ENCODE measurements around the gene NLN. TPM values are rescaled to one million over a fixed set of nuclear protein-coding genes. Genes with fewer than 3 reads are reported as not detected.
A peak's percentile ranks its signal among the peaks of the same experiment; 100 is the strongest.
"Not testable (repeated sequence)": the region's sequence is repeated elsewhere in the genome, so short reads cannot be mapped to it uniquely, and the experiment has no call there.

Gene NLN
- total and polyA plus RNA-seq, 5 experiments from 2014 or later = 2.3 to 7.2 (median 4.4) TPM

GRCh38 chr5:65776441-65777141 is 54.6 kb downstream of the NLN start:
- Mint-ChIP-seq H3K36me3 (peaks cover 0 to 13% (median 8%) of the 10 kb centered on the region in 3 donors), H3K27me3 (no peaks in the 10 kb centered on the region), H3K9me3 (no peaks in the 10 kb centered on the region), H3K4me3 (no peak overlapping the region), H3K27ac (no peak overlapping the region), H3K4me1 (peaks cover 9 to 20% (median 12%) of the 10 kb centered on the region in 4 donors)
- POLR2A ChIA-PET = no interaction called here
- DNase-seq (no peak), ATAC-seq (no peak)

DNA sequence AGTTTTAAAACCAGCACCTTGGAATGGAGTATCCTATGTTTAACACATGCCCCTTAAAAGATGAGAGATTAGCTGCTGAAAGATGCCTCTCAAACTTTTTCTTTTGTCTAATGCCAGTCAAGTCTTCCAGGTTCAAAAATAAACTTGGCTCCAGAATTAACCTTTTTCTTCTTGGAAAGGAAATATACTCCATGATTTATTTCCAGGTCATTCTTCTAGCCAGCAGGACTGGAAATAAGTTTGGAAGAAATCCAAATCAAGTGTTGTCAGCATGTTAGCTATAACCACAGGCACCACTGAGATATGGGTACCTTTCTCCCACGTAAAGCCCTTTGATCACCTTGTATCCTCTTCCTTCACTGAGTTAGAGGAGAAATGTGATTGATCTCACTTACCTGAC is 56.1 kb downstream of the NLN start:
- POLR2A ChIA-PET = interaction anchor here (0.6 to 0.8 kb wide), 2 partner anchors 147 to 154 kb away, joined by 3 read pairs; no protein-coding TSS in a partner anchor
- no peak for DNase-seq
- H3K27ac Mint-ChIP-seq = peak overlapping the region in 3 of 10 donors; percentile 25 to 54 (median 43)
- H3K9me3 Mint-ChIP-seq = no peaks in the 10 kb centered on the region
- H3K36me3 Mint-ChIP-seq = peaks cover 0 to 25% (median 12%) of the 10 kb centered on the region in 3 donors
- H3K27me3 Mint-ChIP-seq = no peaks in the 10 kb centered on the region
- H3K4me1 Mint-ChIP-seq = peaks cover 10 to 20% (median 12%) of the 10 kb centered on the region in 4 donors
- ATAC-seq = no peak
- H3K4me3 Mint-ChIP-seq = no peak overlapping the region

- Mint-ChIP-seq H3K27me3 (no peaks in the 10 kb centered on the region), H3K27ac (peak overlapping the region in 9 of 10 donors; percentile 15 to 87 (median 78)), H3K4me3 (peak overlapping the region in 8 of 10 donors; percentile 23 to 65 (median 44)), H3K36me3 (peaks cover 0 to 22% (median 12%) of the 10 kb centered on the region in 3 donors), H3K9me3 (no peaks in the 10 kb centered on the region), H3K4me1 (peaks cover 10 to 20% (median 12%) of the 10 kb centered on the region in 4 donors)
- ATAC-seq (peak; percentile 50 to 53), DNase-seq (peak in 3 of 10 donors; percentile 8 to 14 (median 9))
- POLR2A ChIA-PET = interaction anchor here (0.6 kb wide), 1 partner anchor 1381 kb away, joined by 3 read pairs; no protein-coding TSS in a partner anchor
These were observed 57.6 kb downstream of the NLN start for GRCh38 chr5:65779643-65780042.

- H3K27me3 Mint-ChIP-seq, POLR2A ChIA-PET, H3K9me3 Mint-ChIP-seq, H3K4me3 Mint-ChIP-seq, DNase-seq, ATAC-seq, H3K27ac Mint-ChIP-seq: not testable (repeated sequence)
- Mint-ChIP-seq H3K36me3 (peaks cover 12 to 41% (median 18%) of the 10 kb centered on the region in 3 donors), H3K4me1 (peaks cover 7 to 17% (median 11%) of the 10 kb centered on the region in 4 donors)
These were observed 66.3 kb downstream of the NLN start for GRCh38 chr5:65788296-65788695.

- no peaks in the 10 kb centered on the region for H3K27me3 Mint-ChIP-seq
- no peak overlapping the region for H3K4me3 Mint-ChIP-seq
- ATAC-seq = peak in 1 of 2 donors; percentile 73
- H3K4me1 Mint-ChIP-seq = peaks cover 7 to 17% (median 11%) of the 10 kb centered on the region in 4 donors
- peak overlapping the region in 2 of 10 donors; percentile 25 to 37 for H3K27ac Mint-ChIP-seq
- DNase-seq = peak in 1 of 10 donors; percentile 20
- H3K9me3 Mint-ChIP-seq = peaks cover 0 to 8% (median 5%) of the 10 kb centered on the region in 9 donors
- H3K36me3 Mint-ChIP-seq = peaks cover 12 to 46% (median 20%) of the 10 kb centered on the region in 3 donors
- POLR2A ChIA-PET = no interaction called here
These were observed 68.6 kb downstream of the NLN start for GRCh38 chr5:65790371-65791163.

DNA sequence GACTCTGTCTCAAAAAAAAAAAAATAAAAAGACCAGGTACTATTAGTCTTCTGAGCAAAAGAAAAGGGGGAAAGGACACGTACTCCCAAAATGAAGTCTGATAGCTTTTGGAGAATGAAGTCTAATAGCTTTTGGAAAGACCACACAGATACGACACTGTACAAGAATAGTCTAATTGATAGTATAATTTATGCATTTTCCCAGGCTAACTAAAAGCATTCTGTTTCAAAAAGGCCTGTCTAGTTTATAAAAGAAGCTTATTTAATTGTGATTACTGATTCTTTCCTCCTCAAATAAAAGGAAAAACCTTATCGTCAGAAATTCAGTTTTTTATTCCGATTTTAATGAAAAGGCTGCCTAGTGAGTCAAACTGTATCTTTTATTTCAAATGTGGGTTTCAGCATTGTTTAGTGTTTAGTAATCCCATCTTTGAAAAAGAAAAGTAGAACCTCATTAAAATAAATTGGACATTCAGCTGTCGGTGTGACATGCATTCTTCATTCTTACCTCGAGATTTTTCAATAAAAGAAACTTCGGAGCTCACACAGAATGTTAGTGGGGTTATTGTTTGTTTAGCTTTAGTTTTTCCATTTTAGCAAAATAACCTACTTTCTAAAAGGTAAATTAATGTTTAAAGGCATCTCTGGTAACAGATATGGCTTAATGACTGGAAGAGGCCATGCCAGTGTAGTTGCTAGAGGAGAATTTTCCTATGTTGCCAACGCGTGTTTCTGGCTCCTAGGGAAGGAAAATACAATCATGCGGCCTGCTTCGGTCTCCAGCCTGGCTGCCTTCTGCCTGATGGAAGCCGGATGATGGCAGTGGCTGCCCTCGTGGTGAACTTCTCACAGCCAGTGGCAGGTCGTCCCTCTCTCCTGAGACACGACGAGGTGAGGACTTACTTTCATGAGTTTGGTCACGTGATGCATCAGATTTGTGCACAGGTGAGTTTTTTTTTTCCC is 70.0 kb downstream of the NLN start:
- ATAC-seq (no peak), DNase-seq (no peak)
- H3K27ac Mint-ChIP-seq = no peak overlapping the region
- no peak overlapping the region for H3K4me3 Mint-ChIP-seq
- peaks cover 0 to 8% (median 5%) of the 10 kb centered on the region in 9 donors for H3K9me3 Mint-ChIP-seq
- H3K36me3 Mint-ChIP-seq = peaks cover 12 to 41% (median 16%) of the 10 kb centered on the region in 3 donors
- POLR2A ChIA-PET = no interaction called here
- H3K27me3 Mint-ChIP-seq = no peaks in the 10 kb centered on the region
- peaks cover 7 to 19% (median 11%) of the 10 kb centered on the region in 4 donors for H3K4me1 Mint-ChIP-seq

DNA sequence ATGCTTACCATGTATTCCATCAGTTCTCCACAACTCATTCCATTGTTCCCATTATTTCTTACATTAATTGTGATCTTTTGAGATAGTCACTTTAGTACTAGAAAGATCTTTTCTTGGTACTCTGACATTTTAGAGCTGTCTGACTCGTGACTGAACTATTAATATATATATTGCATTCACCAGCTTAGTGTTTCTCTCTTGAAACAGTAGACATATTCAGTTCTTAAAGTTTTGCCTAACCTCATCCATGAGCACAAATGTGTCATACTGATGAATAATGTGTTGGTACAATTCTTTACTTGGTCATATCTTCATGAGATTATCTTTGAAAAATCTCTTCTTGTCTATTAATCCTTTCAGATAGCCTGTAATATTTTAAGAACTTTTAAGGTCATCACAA is 74.3 kb downstream of the NLN start:
- Mint-ChIP-seq H3K36me3 (peaks cover 0 to 7% (median 2%) of the 10 kb centered on the region in 3 donors), H3K4me3 (no peak overlapping the region), H3K9me3 (no peaks in the 10 kb centered on the region), H3K27ac (no peak overlapping the region), H3K4me1 (peaks cover 0 to 6% (median 0%) of the 10 kb centered on the region in 4 donors), H3K27me3 (no peaks in the 10 kb centered on the region)
- POLR2A ChIA-PET = no interaction called here
- ATAC-seq (no peak), DNase-seq (no peak)

DNA sequence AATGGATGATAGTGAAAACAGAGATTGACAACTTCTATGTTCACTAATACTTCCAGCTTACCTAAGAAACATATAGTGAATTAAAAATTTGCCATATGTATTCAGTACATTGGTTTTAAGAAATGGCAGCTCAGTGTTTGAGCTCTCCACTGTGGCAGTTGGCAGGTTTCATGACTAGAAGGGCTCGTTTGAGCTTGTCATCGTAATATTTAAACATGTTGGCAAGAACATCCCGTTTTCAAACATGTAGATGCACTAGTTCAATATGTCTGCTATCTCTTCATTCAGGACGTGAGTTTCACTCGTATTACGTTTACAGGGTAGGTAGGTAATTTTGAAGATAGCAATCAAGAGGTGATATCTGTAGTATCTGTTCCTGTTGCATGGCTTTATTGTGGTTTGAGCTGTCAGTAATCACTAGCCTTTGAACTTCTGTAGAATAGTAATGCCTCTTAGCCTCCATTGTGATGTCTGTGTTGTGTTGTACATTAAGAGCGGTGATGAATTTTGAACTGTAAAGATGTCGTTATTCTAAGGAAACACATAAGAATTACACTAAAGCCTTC is 74.8 kb downstream of the NLN start:
- DNase-seq = no peak
- Mint-ChIP-seq H3K9me3 (peaks cover 0 to 3% (median 0%) of the 10 kb centered on the region in 9 donors), H3K27me3 (no peaks in the 10 kb centered on the region), H3K36me3 (peaks cover 0 to 12% (median 2%) of the 10 kb centered on the region in 3 donors), H3K27ac (no peak overlapping the region), H3K4me1 (peaks cover 0 to 4% (median 1%) of the 10 kb centered on the region in 4 donors), H3K4me3 (no peak overlapping the region)
- POLR2A ChIA-PET = no interaction called here
- no peak for ATAC-seq

DNA sequence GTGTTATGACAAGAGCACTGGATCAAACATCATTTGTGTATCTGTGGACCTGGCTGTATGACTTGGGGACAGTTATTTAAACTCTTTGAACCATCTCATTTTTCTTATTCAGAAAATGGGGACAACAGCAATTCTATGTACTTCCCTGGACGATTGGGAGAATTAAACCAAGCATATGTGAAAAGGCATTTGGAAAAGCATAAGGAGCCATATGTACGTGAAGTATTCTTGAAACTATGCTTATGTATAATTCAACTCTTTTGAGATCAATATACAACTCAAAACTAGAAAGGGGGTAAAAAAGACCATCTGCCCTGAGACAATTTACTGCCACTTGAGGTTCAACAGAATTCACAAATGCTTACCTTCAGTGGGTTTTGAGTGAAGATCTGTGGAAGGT is 75.5 kb downstream of the NLN start:
- ATAC-seq (no peak), DNase-seq (no peak)
- H3K4me1 Mint-ChIP-seq = peaks cover 0 to 3% (median 1%) of the 10 kb centered on the region in 4 donors
- H3K27me3 Mint-ChIP-seq = no peaks in the 10 kb centered on the region
- H3K27ac Mint-ChIP-seq = no peak overlapping the region
- POLR2A ChIA-PET = no interaction called here
- peaks cover 0 to 5% (median 0%) of the 10 kb centered on the region in 9 donors for H3K9me3 Mint-ChIP-seq
- H3K36me3 Mint-ChIP-seq = peaks cover 0 to 14% (median 2%) of the 10 kb centered on the region in 3 donors
- no peak overlapping the region for H3K4me3 Mint-ChIP-seq

- POLR2A ChIA-PET = no interaction called here
These were observed 77.9 kb downstream of the NLN start for GRCh38 chr5:65799857-65800256.

GRCh38 chr5:65800775-65801174 is 78.8 kb downstream of the NLN start:
- H3K27me3 Mint-ChIP-seq = no peaks in the 10 kb centered on the region
- H3K27ac Mint-ChIP-seq = no peak overlapping the region
- H3K36me3 Mint-ChIP-seq = peaks cover 0 to 10% (median 0%) of the 10 kb centered on the region in 3 donors
- POLR2A ChIA-PET = interaction anchor here (0.6 kb wide), 1 partner anchor 177 kb away, joined by 4 read pairs; the partner anchor contains the start of gene TRIM23
- H3K4me3 Mint-ChIP-seq = no peak overlapping the region
- peaks cover 10 to 20% (median 16%) of the 10 kb centered on the region in 4 donors for H3K4me1 Mint-ChIP-seq
- DNase-seq (no peak), ATAC-seq (no peak)
- H3K9me3 Mint-ChIP-seq = peaks cover 0 to 7% (median 0%) of the 10 kb centered on the region in 9 donors

More at GRCh38 chr5:65799857-65800256, 77.9 kb downstream of the NLN start:
- no peak for ATAC-seq
- Mint-ChIP-seq H3K4me1 (peaks cover 6 to 16% (median 14%) of the 10 kb centered on the region in 4 donors), H3K27me3 (no peaks in the 10 kb centered on the region), H3K9me3 (peaks cover 0 to 7% (median 0%) of the 10 kb centered on the region in 9 donors), H3K36me3 (peaks cover 0 to 9% (median 0%) of the 10 kb centered on the region in 3 donors), H3K4me3 (no peak overlapping the region), H3K27ac (no peak overlapping the region)
- no peak for DNase-seq
